Measurements from ENCODE around the gene ZFP36.

DNA sequence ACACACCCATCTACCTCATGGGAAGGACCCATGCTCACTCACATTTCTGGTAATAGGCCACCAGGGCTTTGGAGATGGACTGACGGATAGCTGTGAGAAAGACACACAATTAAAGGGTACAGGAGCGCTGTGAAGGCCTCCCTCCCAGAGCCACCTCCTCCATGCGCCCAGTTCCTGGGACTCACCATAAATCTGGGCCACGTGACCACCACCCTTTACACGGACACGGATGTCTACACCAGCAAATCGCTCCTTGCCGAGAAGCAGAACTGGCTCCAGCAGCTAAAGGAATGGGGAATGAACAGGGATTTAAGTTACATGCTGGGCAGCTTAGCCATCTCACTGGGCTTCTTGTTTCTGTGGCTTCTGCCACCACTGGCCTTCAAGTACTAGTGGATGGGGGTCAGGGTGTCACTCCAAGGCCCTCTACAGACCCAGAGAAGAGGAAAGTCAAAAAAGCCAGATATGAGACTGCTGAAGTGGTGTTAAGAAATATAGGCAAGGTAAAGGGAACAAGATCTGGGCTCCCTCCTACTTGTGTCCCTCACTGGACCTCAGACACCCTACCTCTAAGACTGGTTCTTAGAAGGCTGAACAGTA, 26.9 kb downstream of the ZFP36 start:
- TF ChIP-seq, protein P1, sequence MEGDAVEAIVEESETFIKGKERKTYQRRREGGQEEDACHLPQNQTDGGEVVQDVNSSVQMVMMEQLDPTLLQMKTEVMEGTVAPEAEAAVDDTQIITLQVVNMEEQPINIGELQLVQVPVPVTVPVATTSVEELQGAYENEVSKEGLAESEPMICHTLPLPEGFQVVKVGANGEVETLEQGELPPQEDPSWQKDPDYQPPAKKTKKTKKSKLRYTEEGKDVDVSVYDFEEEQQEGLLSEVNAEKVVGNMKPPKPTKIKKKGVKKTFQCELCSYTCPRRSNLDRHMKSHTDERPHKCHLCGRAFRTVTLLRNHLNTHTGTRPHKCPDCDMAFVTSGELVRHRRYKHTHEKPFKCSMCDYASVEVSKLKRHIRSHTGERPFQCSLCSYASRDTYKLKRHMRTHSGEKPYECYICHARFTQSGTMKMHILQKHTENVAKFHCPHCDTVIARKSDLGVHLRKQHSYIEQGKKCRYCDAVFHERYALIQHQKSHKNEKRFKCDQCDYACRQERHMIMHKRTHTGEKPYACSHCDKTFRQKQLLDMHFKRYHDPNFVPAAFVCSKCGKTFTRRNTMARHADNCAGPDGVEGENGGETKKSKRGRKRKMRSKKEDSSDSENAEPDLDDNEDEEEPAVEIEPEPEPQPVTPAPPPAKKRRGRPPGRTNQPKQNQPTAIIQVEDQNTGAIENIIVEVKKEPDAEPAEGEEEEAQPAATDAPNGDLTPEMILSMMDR (conservative IDR thresholded peaks at IDR 0.05 in 1 of 2, IDR thresholded peaks at IDR 0.05 in 1 of 2; ENCODE audit: low read depth in 1 of 2, low read length in 2 of 2): no peak
- TF ChIP-seq EZH2 (IDR thresholded peaks at IDR 0.05; ENCODE audit: low read length, missing control alignments): no peak

Data from fibroblast of lung (primary cell).